GM12878 (cell line): ENCODE measurements around the gene DIP2C. TPM values are rescaled to one million over a fixed set of nuclear protein-coding genes. Genes with fewer than 3 reads are reported as not detected.

Experiments
- ATAC-seq: fragments of 200-7000 bp; cut with Tn5 transposase; 3 replicates; pipeline ENCODE4 v1.9.1; 2020; ENCODE audit warnings: mild to moderate bottlenecking, moderate library complexity
- BruUV-seq: library from RNA; stranded (reverse); fragments of 400-500 nt; replicated peaks from 2 replicates; lab custom pipeline; 2021; lab: Mats Ljungman, UMichigan
- CTCF ChIA-PET: fragments of 300-600 bp; sonication (Branson Sonifier 250); formaldehyde crosslinking; extraction: SDS; loops from one replicate; lab custom pipeline; 2021; ENCODE audit warnings: inconsistent platforms; lab: Yijun Ruan, JAX
- POLR2A ChIA-PET: fragments of 350-600 bp; formaldehyde crosslinking; extraction: SDS; loops from one replicate; lab custom pipeline; 2021; ENCODE audit warnings: inconsistent platforms; lab: Charles Lee
- RAD21 ChIA-PET: fragments of 300-600 bp; sonication (Branson Sonifier 250); formaldehyde crosslinking; loops from one replicate; lab custom pipeline; 2023; ENCODE audit warnings: antibody characterized with exemption; ENCODE audit not compliant: unreplicated experiment; lab: Charles Lee
- SMC1A ChIA-PET: fragments of 300-600 bp; sonication (Branson Sonifier 250); formaldehyde crosslinking; loops from one replicate; lab custom pipeline; 2023; ENCODE audit not compliant: unreplicated experiment, uncharacterized antibody; lab: Charles Lee
- DNase-seq: peaks from one replicate; pipeline ENCODE4 v3.0.0-alpha.2; 2011; ENCODE audit warnings: low read depth, low spot score
- FAIRE-seq: peaks from 3 replicates; lab custom pipeline; 2011; peaks lifted over from hg19 to GRCh38; lab: Jason Lieb, UNC
- H2AFZ ChIP-seq: 2 replicates; pipeline ENCODE4 v1.6.0; 2011; ENCODE audit warnings: low read depth, low read length, control low read depth; ENCODE audit not compliant: control insufficient read depth
- H3K27ac ChIP-seq: 2 replicates; pipeline ENCODE4 v1.5.1; 2011; ENCODE audit warnings: control low read depth; ENCODE audit not compliant: control insufficient read depth, insufficient read depth
- H3K27me3 ChIP-seq, 2 experiments: replicated peaks in 1 of 2; 2 replicates each; pipeline versions ENCODE4 v1.6.0 to v1.6.1; 2011; ENCODE audit warnings: low read length in 1 of 2; ENCODE audit not compliant: control insufficient read depth in 2 of 2, insufficient read depth in 2 of 2
- H3K36me3 ChIP-seq, 2 experiments: 2 replicates each; pipeline ENCODE4 v1.5.1; 2011; ENCODE audit warnings: low read length in 1 of 2; ENCODE audit not compliant: control insufficient read depth in 2 of 2, insufficient read depth in 2 of 2
- H3K4me1 ChIP-seq: 2 replicates; pipeline ENCODE4 v1.6.1; 2011; ENCODE audit warnings: mild to moderate bottlenecking, low read length, moderate library complexity, mixed read lengths; ENCODE audit not compliant: control insufficient read depth, insufficient read depth
- H3K4me2 ChIP-seq: 2 replicates; pipeline ENCODE4 v1.6.0; 2011; ENCODE audit warnings: control low read depth; ENCODE audit not compliant: control insufficient read depth, insufficient read depth
- H3K4me3 ChIP-seq: fragments of 200-600 bp; sonication (generic); 2 replicates; pipeline ENCODE4 v1.5.1; 2016
- H3K79me2 ChIP-seq: 2 replicates; pipeline ENCODE4 v1.6.0; 2011; ENCODE audit warnings: low read length; ENCODE audit not compliant: control insufficient read depth, insufficient read depth
- H3K9ac ChIP-seq: 2 replicates; pipeline ENCODE4 v1.8.0; 2011; ENCODE audit warnings: low read length, control low read depth, mixed read lengths; ENCODE audit not compliant: control insufficient read depth, insufficient read depth
- H3K9me3 ChIP-seq: replicated peaks from 3 replicates; pipeline ENCODE4 v1.5.1; 2011; ENCODE audit warnings: mild to moderate bottlenecking, low read length; ENCODE audit not compliant: control insufficient read depth, insufficient read depth
- H4K20me1 ChIP-seq: 2 replicates; pipeline ENCODE4 v1.6.0; 2011; ENCODE audit not compliant: control insufficient read depth, insufficient read depth
- BCL11A ChIP-seq: IDR thresholded peaks from 2 replicates; pipeline ENCODE4 v1.6.1; 2011; ENCODE audit warnings: low read depth, low read length
- BHLHE40 ChIP-seq, 2 experiments: fragments of 450-650 bp in 1 of 2; IDR thresholded peaks; 2 replicates each; pipeline ENCODE4 v1.6.1; 2011 to 2017; ENCODE audit warnings: low read depth in 2 of 2, borderline replicate concordance in 1 of 2, improper control_type of control experiment in 1 of 2, low read length in 1 of 2, mild to moderate bottlenecking in 1 of 2
- BMI1 ChIP-seq: fragments of 450-650 bp; IDR thresholded peaks from 2 replicates; pipeline ENCODE4 v1.6.1; 2016; ENCODE audit warnings: mild to moderate bottlenecking, moderate library complexity, borderline replicate concordance
- HDAC2 ChIP-seq: fragments of 200-600 bp; sonication (generic); IDR thresholded peaks from 2 replicates; pipeline ENCODE4 v1.6.1; 2017
- IRF4 ChIP-seq: IDR thresholded peaks from 2 replicates; pipeline ENCODE4 v1.6.1; 2011; ENCODE audit warnings: low read depth, low read length
- IRF5 ChIP-seq: fragments of 450-650 bp; IDR thresholded peaks from 2 replicates; pipeline ENCODE4 v1.6.1; 2017; ENCODE audit warnings: borderline replicate concordance
- NR2C2 ChIP-seq: IDR thresholded peaks from 2 replicates; pipeline ENCODE4 v1.6.1; 2011; ENCODE audit warnings: borderline replicate concordance, low read depth; ENCODE audit not compliant: control insufficient read depth, insufficient read length
- PBX3 ChIP-seq: IDR thresholded peaks from 2 replicates; pipeline ENCODE4 v1.6.1; 2011; ENCODE audit warnings: mild to moderate bottlenecking, low read depth, low read length, moderate library complexity; ENCODE audit not compliant: insufficient replicate concordance
- TARDBP ChIP-seq: IDR thresholded peaks from 2 replicates; pipeline ENCODE4 v1.6.1; 2016; ENCODE audit warnings: borderline replicate concordance
- ZNF622 ChIP-seq: fragments of 450-650 bp; IDR thresholded peaks from 2 replicates; pipeline ENCODE4 v1.6.1; 2017; ENCODE audit warnings: mild to moderate bottlenecking, inconsistent platforms
- WGBS: methylation state at CpG from one replicate; pipeline ENCODE4 v1.1.6; 2016; ENCODE audit warnings: low lambda C conversion rate; ENCODE audit not compliant: insufficient replicate concordance, insufficient coverage; ENCODE audit errors: missing lambda C conversion rate; 5-methylcytosine and 5-hydroxymethylcytosine counted together
- in situ Hi-C: fragments of 300-500 bp; cut with MboI; formaldehyde crosslinking; loops from 9 replicates; pipeline ENCODE4 v1.14.3; 2018; ENCODE audit warnings: mixed read lengths
- intact Hi-C: fragments of 100-400 bp; cut with micrococcal nuclease; formaldehyde crosslinking; loops from one replicate; pipeline ENCODE4 v1.14.2; 2022; ENCODE audit not compliant: unreplicated experiment
- polyA plus RNA-seq, 11 experiments: library from polyadenylated mRNA; depleted of rRNA in 4 of 11; unstranded in 6 of 11; stranded (reverse) in 5 of 11; fragments of >200 nt; fragmentation: Nextera tagmentation in 4 of 11; fragmentation: Illumina TruSeq in 1 of 11; extraction: Ambion mirVana in 4 of 11; extraction: Trizol in 1 of 11; gene quantifications; 1 replicate in 1 of 11; 2 replicates in 10 of 11; pipeline versions ENCODE4 v1.2.1 to v1.2.3, GENCODE V29; 2011 to 2016; ENCODE audit warnings: inconsistent platforms in 2 of 11, missing spikeins in 2 of 11, low read depth in 1 of 11
- total RNA-seq, 4 experiments: library from RNA; depleted of rRNA in 3 of 4; stranded (reverse); fragments of >200 nt in 3 of 4; fragmentation: Illumina TruSeq in 1 of 4; extraction: Trizol in 1 of 4; gene quantifications; 2 replicates each; pipeline versions ENCODE4 v1.2.1 to v1.2.3, GENCODE V29; 2013 to 2021

The DIP2C gene
- total and polyA plus RNA-seq, 10 of the 15 experiments (the other 5 are each of a cell fraction or from before 2014, with no cell fraction given): 0.01 to 0.10 (median 0.06) TPM

GRCh38 chr10:387593-387891, 301.9 kb downstream of the DIP2C start:
- no peaks in the 10 kb centered on the region for H3K36me3 ChIP-seq
- RAD21 ChIA-PET: interaction anchor here (0.7 kb wide), 1 partner anchor 44 kb away, joined by 3 read pairs; no protein-coding TSS in a partner anchor
- POLR2A ChIA-PET: no interaction called here
- H3K4me2 ChIP-seq: no peak overlapping the region
- DNase-seq (no peak), FAIRE-seq (no peak), ATAC-seq (no peak)
- no peaks in the 10 kb centered on the region for H3K9me3 ChIP-seq
- no peaks in the 10 kb centered on the region for H3K79me2 ChIP-seq
- H3K9ac ChIP-seq: no peak overlapping the region
- H3K27me3 ChIP-seq: no peaks in the 10 kb centered on the region
- no peaks in the 10 kb centered on the region for H4K20me1 ChIP-seq
- CTCF ChIA-PET: interaction anchor here (1.2 kb wide), 1 partner anchor 11 kb away, joined by 3 read pairs; no protein-coding TSS in a partner anchor
- 73% methylated on average over 5 of the region's 5 CpGs for WGBS
- intact Hi-C loops: no loop called here
- no TSS peak for BruUV-seq
- SMC1A ChIA-PET: no interaction called here
- no peak overlapping the region for H2AFZ ChIP-seq
- in situ Hi-C loops: no loop called here
- H3K4me1 ChIP-seq: no peaks in the 10 kb centered on the region
- H3K27ac ChIP-seq: no peak overlapping the region
- H3K4me3 ChIP-seq: no peak overlapping the region
- no peak for TF ChIP-seq NR2C2
- no peak for TF ChIP-seq BHLHE40 (IDR thresholded peaks at IDR 0.05; ENCODE audit: borderline replicate concordance in 1 of 2, low read depth in 2 of 2, low read length in 1 of 2)
- TF ChIP-seq TARDBP: no peak
- no peak for TF ChIP-seq HDAC2
- no peak for TF ChIP-seq IRF5
- no peak for TF ChIP-seq BMI1
- no peak for TF ChIP-seq IRF4
- TF ChIP-seq BCL11A: no peak
- no peak for TF ChIP-seq PBX3
- no peak for TF ChIP-seq ZNF622
